ENCODE data around the gene GGA1. TPM values are rescaled to one million over a fixed set of nuclear protein-coding genes. Genes with fewer than 3 reads are reported as not detected.

Gene GGA1
- total and polyA plus RNA-seq, 10 of the 15 experiments (the other 5 are each of a cell fraction or from before 2014, with no cell fraction given): 1.4 to 79.4 (median 44.4) TPM

GRCh38 chr22:37659066-37659896 lies 50.6 kb downstream of the GGA1 start:
- intact Hi-C loops (cut with micrococcal nuclease; ENCODE audit: unreplicated experiment) (no loop called here), in situ Hi-C loops (cut with MboI) (no loop called here)
- ChIA-PET POLR2A (interaction anchor here (0.5 to 9.6 kb wide), 11 partner anchors 12 to 149 kb away, joined by 3 to 209 read pairs (median 10); partner anchors contain the start of genes GGA1, LGALS1 and NOL12), RAD21 (ENCODE audit: unreplicated experiment) (interaction anchor here (0.8 to 9.1 kb wide), 11 partner anchors 17 to 203 kb away, joined by 3 to 173 read pairs (median 31); partner anchors contain the start of genes GGA1, LGALS1, NOL12 and SH3BP1), CTCF (interaction anchor here (0.7 to 11.7 kb wide), 11 partner anchors 9 to 1488 kb away, joined by 3 to 414 read pairs (median 8); partner anchors contain the start of genes GGA1, LGALS1, NOL12 and SH3BP1), SMC1A (ENCODE audit: uncharacterized antibody, unreplicated experiment) (interaction anchor here (1.4 to 7.9 kb wide), 11 partner anchors 12 to 204 kb away, joined by 4 to 157 read pairs (median 23); partner anchors contain the start of genes GGA1, LGALS1, NOL12 and SH3BP1)
- FAIRE-seq (no peak), DNase-seq (ENCODE audit: low read depth, low spot score) (no peak), ATAC-seq (no peak)
- Histone ChIP-seq H3K4me2 (ENCODE audit: control insufficient read depth, insufficient read depth) (peak overlapping the region; percentile 96), H3K36me3 (ENCODE audit: control insufficient read depth in 2 of 2, insufficient read depth in 2 of 2, low read length in 1 of 2) (no peaks in the 10 kb centered on the region; a peak in 1 of 4 replicates), H3K27ac (ENCODE audit: control insufficient read depth, insufficient read depth) (peak overlapping the region; percentile 64), H3K4me1 (ENCODE audit: control insufficient read depth, insufficient read depth, low read length) (peaks cover 12% of the 10 kb centered on the region), H3K79me2 (ENCODE audit: control insufficient read depth, insufficient read depth, low read length) (peaks cover 49% of the 10 kb centered on the region), H3K9me3 (replicated peaks; ENCODE audit: control insufficient read depth, insufficient read depth, low read length) (no peaks in the 10 kb centered on the region), H4K20me1 (ENCODE audit: control insufficient read depth, insufficient read depth) (no peaks in the 10 kb centered on the region), H3K9ac (ENCODE audit: control insufficient read depth, insufficient read depth, low read length) (peak overlapping the region; percentile 70), H2AFZ (ENCODE audit: control insufficient read depth, low read depth, low read length) (peak overlapping the region; percentile 37; the same call in 1 of the 2 replicates), H3K4me3 (peak overlapping the region; percentile 82), H3K27me3 (replicated peaks in 1 of 2; ENCODE audit: control insufficient read depth in 2 of 2, insufficient read depth in 2 of 2, low read length in 1 of 2) (no peaks in the 10 kb centered on the region)
- TF ChIP-seq WRNIP1 (IDR thresholded peaks at IDR 0.05; ENCODE audit: borderline replicate concordance, low read depth, low read length): peak; percentile 24; the same call in 1 of the 2 replicates
- TF ChIP-seq IRF4 (IDR thresholded peaks at IDR 0.05; ENCODE audit: low read depth, low read length): no peak
- no peak for TF ChIP-seq RUNX3 (IDR thresholded peaks at IDR 0.05; ENCODE audit: low read length)
- 0 out of 2 replicates have a peak, but pooled peaks have one; percentile 24 for TF ChIP-seq NRF1 (conservative IDR thresholded peaks at IDR 0.05; ENCODE audit: low read depth, low read length)
- TF ChIP-seq PAX5 (IDR thresholded peaks at IDR 0.05; ENCODE audit: borderline replicate concordance, low read depth, low read length): peak; percentile 97
- 0 out of 2 replicates have a peak, but pooled peaks have one; percentile 15 for TF ChIP-seq GATAD2B (conservative IDR thresholded peaks at IDR 0.05; ENCODE audit: low read depth)
- TF ChIP-seq SREBF2 (IDR thresholded peaks at IDR 0.05; ENCODE audit: low read length): no peak
- WGBS (ENCODE audit: insufficient coverage, insufficient replicate concordance, low lambda C conversion rate, missing lambda C conversion rate): under 1% methylated on average over 68 of the region's 68 CpGs
- BruUV-seq (replicated peaks): no TSS peak

Data from GM12878 (cell line).